WERI-Rb-1 (cell line): ENCODE results near the gene OPHN1.
"Not testable (repeated sequence)": the region's sequence is repeated elsewhere in the genome, so short reads cannot be mapped to it uniquely, and the experiment has no call there.

ENCODE experiments used
- DNase-seq: peaks from one replicate; pipeline ENCODE4 v3.0.0-alpha.2; 2020
- H3K27ac ChIP-seq: fragments of 250-450 bp; sonication (Bioruptor Pico); 2 replicates; pipeline ENCODE4 v1.5.1; 2020; ENCODE audit warnings: mild to moderate bottlenecking, moderate library complexity
- H3K27me3 ChIP-seq: fragments of 250-450 bp; sonication (Bioruptor Pico); 2 replicates; pipeline ENCODE4 v1.5.1; 2021; ENCODE audit warnings: mild to moderate bottlenecking, low read depth, moderate library complexity; ENCODE audit not compliant: insufficient read depth, severe bottlenecking
- H3K36me3 ChIP-seq: fragments of 250-450 bp; sonication (Bioruptor Pico); 2 replicates; pipeline ENCODE4 v1.5.1; 2020; ENCODE audit warnings: mild to moderate bottlenecking, moderate library complexity
- H3K4me3 ChIP-seq: 2 replicates; pipeline ENCODE4 v1.5.1; 2011; ENCODE audit warnings: low read depth, mild to moderate bottlenecking, control low read depth, low read length
- H3K9me3 ChIP-seq: fragments of 250-450 bp; sonication (Bioruptor Pico); 2 replicates; pipeline ENCODE4 v1.5.1; 2021; ENCODE audit warnings: mild to moderate bottlenecking, moderate library complexity; ENCODE audit not compliant: severe bottlenecking
- CTCF ChIP-seq: IDR thresholded peaks from 2 replicates; pipeline ENCODE4 v1.5.1; 2011; ENCODE audit warnings: low read depth, mild to moderate bottlenecking, control low read depth, inconsistent platforms, low read length

OPHN1 gene

GRCh38 chrX:68286980-68287379, 146.3 kb downstream of the OPHN1 start:
- Histone ChIP-seq H3K27me3 (no peaks in the 10 kb centered on the region), H3K9me3 (no peaks in the 10 kb centered on the region), H3K4me3 (no peak overlapping the region), H3K36me3 (no peaks in the 10 kb centered on the region), H3K27ac (no peak overlapping the region)
- TF ChIP-seq CTCF, result no peak
- DNase-seq, result no peak

GRCh38 chrX:68286076-68286475, 147.2 kb downstream of the OPHN1 start:
- Histone ChIP-seq H3K9me3 (no peaks in the 10 kb centered on the region), H3K27me3 (no peaks in the 10 kb centered on the region), H3K36me3 (no peaks in the 10 kb centered on the region), H3K4me3 (no peak overlapping the region), H3K27ac (no peak overlapping the region)
- no peak for TF ChIP-seq CTCF
- DNase-seq, result no peak

GRCh38 chrX:68284281-68284904, 148.9 kb downstream of the OPHN1 start:
- Histone ChIP-seq H3K9me3 (no peaks in the 10 kb centered on the region), H3K36me3 (no peaks in the 10 kb centered on the region), H3K4me3 (no peak overlapping the region), H3K27me3 (no peaks in the 10 kb centered on the region), H3K27ac (no peak overlapping the region)
- no peak for TF ChIP-seq CTCF
- DNase-seq, result no peak

- H3K27me3 ChIP-seq, result no peaks in the 10 kb centered on the region
- no peak overlapping the region for H3K27ac ChIP-seq
- DNase-seq, result no peak
- H3K4me3 ChIP-seq, result no peak overlapping the region
- no peaks in the 10 kb centered on the region for H3K9me3 ChIP-seq
- TF ChIP-seq CTCF, result no peak
- no peaks in the 10 kb centered on the region for H3K36me3 ChIP-seq
Observed at GRCh38 chrX:68273887-68274286, 159.4 kb downstream of the OPHN1 start.

GRCh38 chrX:68264793-68265192, 168.5 kb downstream of the OPHN1 start:
- not testable (repeated sequence) for DNase-seq, H3K9me3 ChIP-seq, H3K27ac ChIP-seq, H3K27me3 ChIP-seq, H3K4me3 ChIP-seq, H3K36me3 ChIP-seq

GRCh38 chrX:68261060-68261672, 172.1 kb downstream of the OPHN1 start:
- DNase-seq, result no peak
- H3K27ac ChIP-seq, result no peak overlapping the region
- no peaks in the 10 kb centered on the region for H3K36me3 ChIP-seq
- H3K27me3 ChIP-seq, result no peaks in the 10 kb centered on the region
- H3K4me3 ChIP-seq, result no peak overlapping the region
- H3K9me3 ChIP-seq, result no peaks in the 10 kb centered on the region
- TF ChIP-seq CTCF, result no peak
